ENCODE results near the gene NPAS3.
A peak's percentile ranks its signal among the peaks of the same experiment; 100 is the strongest.

NPAS3 gene

DNA sequence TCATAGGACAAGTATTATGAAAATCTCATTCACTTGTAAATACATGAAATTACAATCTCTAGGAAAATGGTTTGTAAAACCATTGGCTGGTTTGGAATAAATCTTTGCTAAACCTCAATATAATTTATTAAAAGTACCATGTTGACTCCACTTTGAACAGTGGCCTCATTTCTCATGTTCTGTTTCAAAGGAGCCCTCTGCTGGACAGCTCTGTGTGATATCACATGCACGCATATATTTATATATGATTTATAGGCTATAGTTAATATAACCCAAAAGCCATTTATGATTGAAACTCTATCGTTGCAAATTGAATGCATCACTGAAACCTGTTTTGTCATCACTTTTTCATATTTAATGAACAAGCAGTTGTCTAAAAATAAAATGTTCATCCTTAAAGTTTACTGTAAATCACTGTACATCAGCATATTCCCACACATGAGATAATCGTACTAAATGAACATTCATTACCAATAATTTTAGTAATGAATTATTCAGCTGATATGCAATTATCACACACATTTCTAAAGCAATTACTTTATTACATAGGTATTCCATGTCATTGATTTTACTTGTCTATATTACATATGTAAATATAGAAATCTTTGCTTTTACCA is 493.8 kb downstream of the NPAS3 start:
- H3K4me3 ChIP-seq (ENCODE audit: low read depth, low read length): no peak overlapping the region
- H3K4me1 ChIP-seq (ENCODE audit: control insufficient read depth, insufficient read depth, low read length): no peaks in the 10 kb centered on the region
- no peaks in the 10 kb centered on the region for H3K36me3 ChIP-seq (ENCODE audit: control insufficient read depth in 2 of 2, insufficient read depth in 1 of 2, low read length in 2 of 2)
- ChIA-PET POLR2A (no interaction called here), CTCF (interaction anchor here (0.7 kb wide), 1 partner anchor 854 kb away, joined by 3 read pairs; no protein-coding TSS in a partner anchor)
- TF ChIP-seq, protein P1, sequence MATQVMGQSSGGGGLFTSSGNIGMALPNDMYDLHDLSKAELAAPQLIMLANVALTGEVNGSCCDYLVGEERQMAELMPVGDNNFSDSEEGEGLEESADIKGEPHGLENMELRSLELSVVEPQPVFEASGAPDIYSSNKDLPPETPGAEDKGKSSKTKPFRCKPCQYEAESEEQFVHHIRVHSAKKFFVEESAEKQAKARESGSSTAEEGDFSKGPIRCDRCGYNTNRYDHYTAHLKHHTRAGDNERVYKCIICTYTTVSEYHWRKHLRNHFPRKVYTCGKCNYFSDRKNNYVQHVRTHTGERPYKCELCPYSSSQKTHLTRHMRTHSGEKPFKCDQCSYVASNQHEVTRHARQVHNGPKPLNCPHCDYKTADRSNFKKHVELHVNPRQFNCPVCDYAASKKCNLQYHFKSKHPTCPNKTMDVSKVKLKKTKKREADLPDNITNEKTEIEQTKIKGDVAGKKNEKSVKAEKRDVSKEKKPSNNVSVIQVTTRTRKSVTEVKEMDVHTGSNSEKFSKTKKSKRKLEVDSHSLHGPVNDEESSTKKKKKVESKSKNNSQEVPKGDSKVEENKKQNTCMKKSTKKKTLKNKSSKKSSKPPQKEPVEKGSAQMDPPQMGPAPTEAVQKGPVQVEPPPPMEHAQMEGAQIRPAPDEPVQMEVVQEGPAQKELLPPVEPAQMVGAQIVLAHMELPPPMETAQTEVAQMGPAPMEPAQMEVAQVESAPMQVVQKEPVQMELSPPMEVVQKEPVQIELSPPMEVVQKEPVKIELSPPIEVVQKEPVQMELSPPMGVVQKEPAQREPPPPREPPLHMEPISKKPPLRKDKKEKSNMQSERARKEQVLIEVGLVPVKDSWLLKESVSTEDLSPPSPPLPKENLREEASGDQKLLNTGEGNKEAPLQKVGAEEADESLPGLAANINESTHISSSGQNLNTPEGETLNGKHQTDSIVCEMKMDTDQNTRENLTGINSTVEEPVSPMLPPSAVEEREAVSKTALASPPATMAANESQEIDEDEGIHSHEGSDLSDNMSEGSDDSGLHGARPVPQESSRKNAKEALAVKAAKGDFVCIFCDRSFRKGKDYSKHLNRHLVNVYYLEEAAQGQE (tag by site-specific recombination; IDR thresholded peaks at IDR 0.05): peak; percentile 44; the same call in 1 of the 2 replicates
- TF ChIP-seq ZNF416 (tag by site-specific recombination; IDR thresholded peaks at IDR 0.05): no peak
- TF ChIP-seq ZNF654 (tag by site-specific recombination; IDR thresholded peaks at IDR 0.05; ENCODE audit: low read depth): peak; percentile 29; the same call in 1 of the 2 replicates
- H3K27ac ChIP-seq (ENCODE audit: extremely low read depth, low read depth, low read length): no peak overlapping the region
- no peaks in the 10 kb centered on the region for H3K9me3 ChIP-seq (ENCODE audit: control insufficient read depth, insufficient read depth, low read depth, low read length)

DNA sequence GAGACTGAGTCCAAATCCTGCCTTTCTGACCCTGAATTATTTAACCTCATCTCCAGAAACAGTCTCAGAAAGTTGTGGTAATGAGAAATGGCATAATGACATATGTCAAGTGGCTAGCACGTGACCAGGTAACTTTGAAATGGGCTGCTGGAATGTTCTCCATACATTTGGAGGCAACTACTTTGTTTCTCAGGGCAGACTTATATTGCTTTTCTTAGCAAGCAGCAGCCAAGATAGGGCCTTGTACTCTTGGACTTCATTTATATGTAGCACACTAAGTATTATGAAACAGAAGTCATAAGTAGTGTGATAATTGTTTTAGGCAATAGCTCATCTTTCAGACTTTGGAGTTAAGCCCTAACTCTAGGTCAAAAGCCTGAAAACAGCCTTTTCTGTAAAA is 494.7 kb downstream of the NPAS3 start:
- Histone ChIP-seq H3K9me3 (ENCODE audit: control insufficient read depth, insufficient read depth, low read depth, low read length) (no peaks in the 10 kb centered on the region), H3K4me3 (ENCODE audit: low read depth, low read length) (no peak overlapping the region), H3K27ac (ENCODE audit: extremely low read depth, low read depth, low read length) (no peak overlapping the region), H3K36me3 (ENCODE audit: control insufficient read depth in 2 of 2, insufficient read depth in 1 of 2, low read length in 2 of 2) (no peaks in the 10 kb centered on the region), H3K4me1 (ENCODE audit: control insufficient read depth, insufficient read depth, low read length) (no peaks in the 10 kb centered on the region)
- TF ChIP-seq ZNF571 (tag by site-specific recombination; IDR thresholded peaks at IDR 0.05): no peak
- POLR2A ChIA-PET: interaction anchor here (0.6 kb wide), 1 partner anchor 351 kb away, joined by 6 read pairs; no protein-coding TSS in a partner anchor
- CTCF ChIA-PET: interaction anchor here (0.7 kb wide), 1 partner anchor 20 kb away, joined by 3 read pairs; no protein-coding TSS in a partner anchor

DNA sequence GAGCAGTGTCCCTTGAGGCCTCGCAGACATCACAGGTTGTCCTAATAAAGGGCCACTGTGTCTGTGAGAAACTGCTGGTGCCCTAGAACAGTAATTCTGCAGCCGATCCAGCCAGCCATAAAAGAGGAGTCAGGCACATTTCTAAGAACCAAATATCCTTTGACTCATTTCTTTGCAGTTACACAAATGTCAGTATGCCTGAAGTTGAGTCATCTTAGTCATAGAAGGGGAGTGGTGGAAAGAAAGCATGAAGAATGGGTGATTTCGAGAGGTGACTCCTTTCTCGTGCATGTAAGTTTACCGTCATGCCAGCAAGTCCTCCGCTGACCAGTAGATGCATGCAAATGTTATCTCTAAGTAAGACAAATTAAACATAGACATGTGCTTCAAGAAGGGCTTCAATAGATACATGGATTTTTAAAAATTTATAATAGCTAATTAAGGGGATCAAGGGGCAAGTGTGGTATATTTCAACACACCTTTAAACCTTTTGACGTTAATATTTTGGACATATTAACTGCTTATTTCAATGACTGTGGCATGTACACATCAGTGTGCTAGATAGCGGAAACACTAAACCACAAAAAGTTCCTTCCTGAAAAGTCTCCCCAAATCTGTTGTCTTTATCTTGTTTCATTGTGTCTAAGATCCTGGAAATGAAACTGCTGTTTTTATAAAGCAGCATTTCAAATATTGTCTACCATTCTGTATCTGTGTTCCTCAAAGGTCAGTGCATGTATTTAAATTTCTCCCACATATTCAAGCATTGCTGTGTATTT is 497.4 kb downstream of the NPAS3 start:
- Histone ChIP-seq H3K27ac (ENCODE audit: extremely low read depth, low read depth, low read length) (no peak overlapping the region), H3K4me3 (ENCODE audit: low read depth, low read length) (no peak overlapping the region), H3K4me1 (ENCODE audit: control insufficient read depth, insufficient read depth, low read length) (no peaks in the 10 kb centered on the region), H3K36me3 (ENCODE audit: control insufficient read depth in 2 of 2, insufficient read depth in 1 of 2, low read length in 2 of 2) (no peaks in the 10 kb centered on the region), H3K9me3 (ENCODE audit: control insufficient read depth, insufficient read depth, low read depth, low read length) (no peaks in the 10 kb centered on the region)
- POLR2A ChIA-PET: no interaction called here
- TF ChIP-seq ZNF473 (tag by site-specific recombination; IDR thresholded peaks at IDR 0.05): no peak
- CTCF ChIA-PET: no interaction called here

DNA sequence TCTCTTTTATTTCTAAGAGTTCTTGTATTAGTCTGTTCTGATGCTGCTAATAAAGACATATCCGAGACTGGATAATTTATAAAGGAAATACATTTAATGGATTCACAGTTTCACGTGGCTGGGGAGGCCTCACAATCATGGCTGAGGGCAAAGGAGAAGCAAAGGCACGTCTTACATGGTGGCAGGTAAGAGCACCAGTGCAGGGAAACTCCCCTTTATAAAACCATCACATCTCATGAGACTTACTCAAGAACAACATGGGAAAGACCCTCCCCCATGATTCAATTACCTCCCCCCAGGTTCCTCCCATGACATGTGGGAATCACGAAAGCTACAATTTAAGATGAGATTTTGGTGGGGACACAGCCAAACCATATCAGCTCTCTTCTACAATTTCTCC is 503.0 kb downstream of the NPAS3 start:
- H3K27ac ChIP-seq (ENCODE audit: extremely low read depth, low read depth, low read length): no peak overlapping the region
- ChIA-PET CTCF (no interaction called here), POLR2A (no interaction called here)
- H3K9me3 ChIP-seq (ENCODE audit: control insufficient read depth, insufficient read depth, low read depth, low read length): no peaks in the 10 kb centered on the region
- no peaks in the 10 kb centered on the region for H3K4me1 ChIP-seq (ENCODE audit: control insufficient read depth, insufficient read depth, low read length)
- no peak for TF ChIP-seq ZFHX2 (tag by site-specific recombination; conservative IDR thresholded peaks at IDR 0.05)
- TF ChIP-seq, protein P2, sequence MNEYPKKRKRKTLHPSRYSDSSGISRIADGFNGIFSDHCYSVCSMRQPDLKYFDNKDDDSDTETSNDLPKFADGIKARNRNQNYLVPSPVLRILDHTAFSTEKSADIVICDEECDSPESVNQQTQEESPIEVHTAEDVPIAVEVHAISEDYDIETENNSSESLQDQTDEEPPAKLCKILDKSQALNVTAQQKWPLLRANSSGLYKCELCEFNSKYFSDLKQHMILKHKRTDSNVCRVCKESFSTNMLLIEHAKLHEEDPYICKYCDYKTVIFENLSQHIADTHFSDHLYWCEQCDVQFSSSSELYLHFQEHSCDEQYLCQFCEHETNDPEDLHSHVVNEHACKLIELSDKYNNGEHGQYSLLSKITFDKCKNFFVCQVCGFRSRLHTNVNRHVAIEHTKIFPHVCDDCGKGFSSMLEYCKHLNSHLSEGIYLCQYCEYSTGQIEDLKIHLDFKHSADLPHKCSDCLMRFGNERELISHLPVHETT (tag by site-specific recombination; IDR thresholded peaks at IDR 0.05): no peak
- H3K36me3 ChIP-seq (ENCODE audit: control insufficient read depth in 2 of 2, insufficient read depth in 1 of 2, low read length in 2 of 2): no peaks in the 10 kb centered on the region
- H3K4me3 ChIP-seq (ENCODE audit: low read depth, low read length): no peak overlapping the region

DNA sequence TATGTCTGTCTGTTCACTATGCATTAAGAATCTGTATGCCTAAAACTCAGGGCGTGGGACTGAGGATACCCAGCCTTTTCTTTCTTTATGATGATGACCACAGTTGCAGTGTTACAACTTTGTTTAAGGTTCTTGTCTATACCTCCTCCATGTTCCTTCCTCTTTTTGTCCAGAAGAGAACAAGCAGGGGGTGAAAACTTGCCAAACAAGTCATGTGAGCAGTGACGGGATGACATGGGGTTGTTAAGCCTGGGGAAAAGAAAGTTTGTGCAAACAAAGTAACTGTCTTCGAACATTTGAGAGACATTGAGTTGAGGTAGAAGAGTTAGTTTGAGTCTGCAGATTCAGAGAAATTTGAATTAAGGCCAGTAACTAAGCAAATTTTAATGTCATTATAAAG is 505.5 kb downstream of the NPAS3 start:
- Histone ChIP-seq H3K36me3 (ENCODE audit: control insufficient read depth in 2 of 2, insufficient read depth in 1 of 2, low read length in 2 of 2) (no peaks in the 10 kb centered on the region), H3K4me1 (ENCODE audit: control insufficient read depth, insufficient read depth, low read length) (no peaks in the 10 kb centered on the region), H3K27ac (ENCODE audit: extremely low read depth, low read depth, low read length) (no peak overlapping the region), H3K4me3 (ENCODE audit: low read depth, low read length) (no peak overlapping the region), H3K9me3 (ENCODE audit: control insufficient read depth, insufficient read depth, low read depth, low read length) (no peaks in the 10 kb centered on the region)
- ChIA-PET CTCF (no interaction called here), POLR2A (no interaction called here)
- no peak for TF ChIP-seq ZNF560 (tag by site-specific recombination; IDR thresholded peaks at IDR 0.05; ENCODE audit: borderline replicate concordance)
- TF ChIP-seq, protein P3, sequence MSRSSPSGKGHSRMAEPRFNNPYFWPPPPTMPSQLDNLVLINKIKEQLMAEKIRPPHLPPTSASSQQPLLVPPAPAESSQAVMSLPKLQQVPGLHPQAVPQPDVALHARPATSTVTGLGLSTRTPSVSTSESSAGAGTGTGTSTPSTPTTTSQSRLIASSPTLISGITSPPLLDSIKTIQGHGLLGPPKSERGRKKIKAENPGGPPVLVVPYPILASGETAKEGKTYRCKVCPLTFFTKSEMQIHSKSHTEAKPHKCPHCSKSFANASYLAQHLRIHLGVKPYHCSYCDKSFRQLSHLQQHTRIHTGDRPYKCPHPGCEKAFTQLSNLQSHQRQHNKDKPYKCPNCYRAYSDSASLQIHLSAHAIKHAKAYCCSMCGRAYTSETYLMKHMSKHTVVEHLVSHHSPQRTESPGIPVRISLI (tag by site-specific recombination; IDR thresholded peaks at IDR 0.05): no peak
- no peak for TF ChIP-seq ZBTB17 (tag by site-specific recombination; IDR thresholded peaks at IDR 0.05)
- TF ChIP-seq ZNF221 (tag by site-specific recombination; IDR thresholded peaks at IDR 0.05; ENCODE audit: borderline replicate concordance): no peak
- TF ChIP-seq ZEB2 (tag by site-specific recombination; IDR thresholded peaks at IDR 0.05): no peak
- TF ChIP-seq, protein P4, sequence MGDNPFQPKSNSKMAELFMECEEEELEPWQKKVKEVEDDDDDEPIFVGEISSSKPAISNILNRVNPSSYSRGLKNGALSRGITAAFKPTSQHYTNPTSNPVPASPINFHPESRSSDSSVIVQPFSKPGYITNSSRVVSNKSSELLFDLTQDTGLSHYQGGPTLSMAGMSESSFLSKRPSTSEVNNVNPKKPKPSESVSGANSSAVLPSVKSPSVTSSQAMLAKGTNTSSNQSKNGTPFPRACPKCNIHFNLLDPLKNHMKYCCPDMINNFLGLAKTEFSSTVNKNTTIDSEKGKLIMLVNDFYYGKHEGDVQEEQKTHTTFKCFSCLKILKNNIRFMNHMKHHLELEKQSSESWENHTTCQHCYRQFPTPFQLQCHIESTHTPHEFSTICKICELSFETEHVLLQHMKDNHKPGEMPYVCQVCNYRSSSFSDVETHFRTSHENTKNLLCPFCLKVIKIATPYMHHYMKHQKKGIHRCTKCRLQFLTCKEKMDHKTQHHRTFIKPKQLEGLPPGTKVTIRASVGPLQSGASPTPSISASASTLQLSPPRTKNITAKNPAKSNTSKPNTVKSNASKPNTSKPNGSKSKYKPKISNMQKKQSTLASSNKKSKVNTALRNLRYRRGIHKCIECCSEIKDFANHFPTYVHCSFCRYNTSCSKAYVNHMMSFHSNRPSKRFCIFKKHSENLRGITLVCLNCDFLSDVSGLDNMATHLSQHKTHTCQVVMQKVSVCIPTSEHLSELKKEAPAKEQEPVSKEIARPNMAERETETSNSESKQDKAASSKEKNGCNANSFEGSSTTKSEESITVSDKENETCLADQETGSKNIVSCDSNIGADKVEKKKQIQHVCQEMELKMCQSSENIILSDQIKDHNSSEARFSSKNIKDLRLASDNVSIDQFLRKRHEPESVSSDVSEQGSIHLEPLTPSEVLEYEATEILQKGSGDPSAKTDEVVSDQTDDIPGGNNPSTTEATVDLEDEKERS (tag by site-specific recombination; IDR thresholded peaks at IDR 0.05): no peak
